EH (cell line): Measurements from ENCODE around the gene LRRFIP1.

ENCODE experiments used
- DNase-seq: peaks from one replicate; pipeline ENCODE4 v3.0.0-alpha.2; 2015; ENCODE audit warnings: low read depth

The LRRFIP1 gene

GRCh38 chr2:237701859-237702390 is 74.5 kb downstream of the LRRFIP1 start:
- no peak for DNase-seq

- peak; percentile 78 for DNase-seq
These were observed 75.3 kb downstream of the LRRFIP1 start for GRCh38 chr2:237702441-237703391.

- peak; percentile 81 for DNase-seq
These were observed 77.4 kb downstream of the LRRFIP1 start for GRCh38 chr2:237704501-237705434.

GRCh38 chr2:237706257-237706656 is 78.9 kb downstream of the LRRFIP1 start:
- DNase-seq, result no peak

- no peak for DNase-seq
These were observed 80.6 kb downstream of the LRRFIP1 start for GRCh38 chr2:237708065-237708398.

GRCh38 chr2:237708491-237708890 is 81.1 kb downstream of the LRRFIP1 start:
- DNase-seq, result no peak

GRCh38 chr2:237708961-237709360 is 81.6 kb downstream of the LRRFIP1 start:
- no peak for DNase-seq

GRCh38 chr2:237711458-237712150 is 84.2 kb downstream of the LRRFIP1 start:
- DNase-seq, result no peak

GRCh38 chr2:237712477-237713377 is 85.3 kb downstream of the LRRFIP1 start:
- DNase-seq, result no peak

- DNase-seq, result peak; percentile 66
These were observed 87.5 kb downstream of the LRRFIP1 start for GRCh38 chr2:237714690-237715458.

- no peak for DNase-seq
These were observed 88.1 kb downstream of the LRRFIP1 start for GRCh38 chr2:237715459-237715947.

- peak; percentile 20 for DNase-seq
These were observed 88.6 kb downstream of the LRRFIP1 start for GRCh38 chr2:237716011-237716410.

- DNase-seq, result no peak
These were observed 90.2 kb downstream of the LRRFIP1 start for GRCh38 chr2:237717366-237718276.

- DNase-seq, result no peak
These were observed 90.9 kb downstream of the LRRFIP1 start for GRCh38 chr2:237718277-237718634.

GRCh38 chr2:237720444-237720843 is 93.1 kb downstream of the LRRFIP1 start:
- no peak for DNase-seq

- DNase-seq, result peak; percentile 62
These were observed 93.6 kb downstream of the LRRFIP1 start for GRCh38 chr2:237720957-237721356.

GRCh38 chr2:237721458-237721857 is 94.1 kb downstream of the LRRFIP1 start:
- no peak for DNase-seq

GRCh38 chr2:237722616-237723015 is 95.2 kb downstream of the LRRFIP1 start:
- no peak for DNase-seq

GRCh38 chr2:237723023-237723422 is 95.6 kb downstream of the LRRFIP1 start:
- DNase-seq, result no peak
